HG02973 (cell line): Measurements from ENCODE around the gene FN3K.

Experiments used
- ATAC-seq: cut with Tn5 transposase; IDR thresholded peaks from one replicate; pipeline ENCODE4 v1.9.1; 2021; ENCODE audit warnings: moderate library complexity; ENCODE audit not compliant: unreplicated experiment

Gene FN3K

GRCh38 chr17:82703036-82703745, 32.2 kb upstream of the FN3K start:
- no peak for ATAC-seq

- ATAC-seq: no peak
Observed at GRCh38 chr17:82703935-82704865, 31.2 kb upstream of the FN3K start.

GRCh38 chr17:82704886-82705285, 30.5 kb upstream of the FN3K start:
- ATAC-seq: no peak

- ATAC-seq: no peak
Observed at GRCh38 chr17:82705756-82706155, 29.7 kb upstream of the FN3K start.

- no peak for ATAC-seq
Observed at GRCh38 chr17:82709024-82709675, 26.3 kb upstream of the FN3K start.

- no peak for ATAC-seq
Observed at GRCh38 chr17:82709676-82710498, 25.5 kb upstream of the FN3K start.

GRCh38 chr17:82710499-82711232, 24.7 kb upstream of the FN3K start:
- no peak for ATAC-seq

- ATAC-seq: no peak
Observed at GRCh38 chr17:82713071-82713723, 22.2 kb upstream of the FN3K start.

GRCh38 chr17:82716203-82717010, 19.0 kb upstream of the FN3K start, which contains the start of gene FN3KRP:
Gene FN3KRP (plus strand): TSS chr17:82716706. CDS start chr17:82716756, 50 bp downstream.
- peak; percentile 54 for ATAC-seq

- no peak for ATAC-seq
Observed at GRCh38 chr17:82718986-82719685, 16.3 kb upstream of the FN3K start.

- ATAC-seq: no peak
Observed at GRCh38 chr17:82720204-82720603, 15.2 kb upstream of the FN3K start.

- no peak for ATAC-seq
Observed at GRCh38 chr17:82722341-82723013, 12.9 kb upstream of the FN3K start.

GRCh38 chr17:82723169-82723807, 12.1 kb upstream of the FN3K start:
- no peak for ATAC-seq

GRCh38 chr17:82726427-82726826, 9.0 kb upstream of the FN3K start:
- ATAC-seq: no peak

GRCh38 chr17:82729479-82730260, 5.7 kb upstream of the FN3K start:
- no peak for ATAC-seq

GRCh38 chr17:82732118-82732743, 3.2 kb upstream of the FN3K start:
- no peak for ATAC-seq
